Osteoblast (primary cell): ENCODE measurements around the gene TNS3. TPM values are rescaled to one million over a fixed set of nuclear protein-coding genes. Genes with fewer than 3 reads are reported as not detected.
A peak's percentile ranks its signal among the peaks of the same experiment; 100 is the strongest.

ENCODE experiments used
- DNase-seq: peaks from one replicate; pipeline ENCODE4 v3.0.0; 2011; ENCODE audit warnings: low spot score, mixed read lengths; ENCODE audit not compliant: insufficient read length; ENCODE audit errors: missing footprints
- H2AFZ ChIP-seq: 2 replicates; pipeline ENCODE4 v1.6.0; 2011; ENCODE audit warnings: mild to moderate bottlenecking, low read length
- H3K27ac ChIP-seq: 2 replicates; pipeline ENCODE4 v1.5.1; 2011; ENCODE audit warnings: mild to moderate bottlenecking, low read depth, low read length, moderate library complexity
- H3K27me3 ChIP-seq: 2 replicates; pipeline ENCODE4 v1.6.0; 2012; ENCODE audit warnings: mild to moderate bottlenecking, control low read depth, inconsistent platforms, low read length, moderate library complexity; ENCODE audit not compliant: insufficient read depth
- H3K36me3 ChIP-seq: 2 replicates; pipeline ENCODE4 v1.5.1; 2011; ENCODE audit warnings: mild to moderate bottlenecking, low read length, control low read depth, moderate library complexity; ENCODE audit not compliant: insufficient read depth
- H3K4me1 ChIP-seq: 2 replicates; pipeline ENCODE4 v1.5.1; 2011; ENCODE audit warnings: mild to moderate bottlenecking, low read length, control low read depth, moderate library complexity; ENCODE audit not compliant: insufficient read depth
- H3K4me2 ChIP-seq: 2 replicates; pipeline ENCODE4 v1.6.0; 2011; ENCODE audit warnings: mild to moderate bottlenecking, low read length; ENCODE audit not compliant: insufficient read depth
- H3K4me3 ChIP-seq: fragments of 200-600 bp; sonication (generic); 3 replicates; pipeline ENCODE4 v1.5.1; 2012; ENCODE audit warnings: mild to moderate bottlenecking, low read length, inconsistent platforms; ENCODE audit not compliant: insufficient read depth
- H3K79me2 ChIP-seq: 2 replicates; pipeline ENCODE4 v1.6.0; 2012; ENCODE audit warnings: mild to moderate bottlenecking, low read length, control low read depth, inconsistent platforms; ENCODE audit not compliant: insufficient read depth
- H3K9me3 ChIP-seq: 2 replicates; pipeline ENCODE4 v1.5.1; 2011; ENCODE audit warnings: low read depth, low read length, control low read depth
- H4K20me1 ChIP-seq: 2 replicates; pipeline ENCODE4 v1.6.0; 2012; ENCODE audit warnings: mild to moderate bottlenecking, low read length, control low read depth; ENCODE audit not compliant: insufficient read depth
- CTCF ChIP-seq: IDR thresholded peaks from 2 replicates; pipeline ENCODE4 v1.5.1; 2011; ENCODE audit warnings: mild to moderate bottlenecking, low read depth, low read length, moderate library complexity; ENCODE audit errors: extremely low read depth
- total RNA-seq: library from RNA; depleted of rRNA; stranded (reverse); fragments of >200 nt; gene quantifications from 2 replicates; pipeline ENCODE4 v1.2.3, GENCODE V29; 2012

Gene TNS3
- total RNA-seq, 1 donor, result 67.3 TPM

GRCh38 chr7:47520406-47520805 lies 61.5 kb downstream of the TNS3 start:
- Histone ChIP-seq H3K79me2 (peaks cover 33% of the 10 kb centered on the region), H3K4me1 (peaks cover 31% of the 10 kb centered on the region), H3K9me3 (no peaks in the 10 kb centered on the region), H3K27ac (peak overlapping the region; percentile 91), H3K36me3 (peaks cover 23% of the 10 kb centered on the region), H4K20me1 (peaks cover 10% of the 10 kb centered on the region), H3K27me3 (no peaks in the 10 kb centered on the region), H2AFZ (peak overlapping the region; percentile 48), H3K4me2 (peak overlapping the region; percentile 35), H3K4me3 (no peak overlapping the region)
- DNase-seq, result peak; percentile 92
- TF ChIP-seq CTCF, result no peak

- Histone ChIP-seq H3K9me3 (no peaks in the 10 kb centered on the region), H3K27ac (peak overlapping the region; percentile 91), H3K27me3 (no peaks in the 10 kb centered on the region), H3K36me3 (peaks cover 11% of the 10 kb centered on the region), H3K4me3 (no peak overlapping the region), H3K4me2 (no peak overlapping the region), H2AFZ (peak overlapping the region; percentile 9), H3K79me2 (peaks cover 47% of the 10 kb centered on the region), H4K20me1 (peaks cover 19% of the 10 kb centered on the region), H3K4me1 (peaks cover 42% of the 10 kb centered on the region)
- no peak for TF ChIP-seq CTCF
- peak; percentile 93 for DNase-seq
Measured at GRCh38 chr7:47518827-47519226, 63.1 kb downstream of the TNS3 start.

- H3K4me2 ChIP-seq, result no peak overlapping the region
- peak overlapping the region; percentile 91 for H3K27ac ChIP-seq
- DNase-seq, result no peak
- H3K9me3 ChIP-seq, result no peaks in the 10 kb centered on the region
- H4K20me1 ChIP-seq, result peaks cover 27% of the 10 kb centered on the region
- H2AFZ ChIP-seq, result no peak overlapping the region
- no peaks in the 10 kb centered on the region for H3K27me3 ChIP-seq
- H3K4me1 ChIP-seq, result peaks cover 50% of the 10 kb centered on the region
- no peak for TF ChIP-seq CTCF
- H3K4me3 ChIP-seq, result no peak overlapping the region
- H3K36me3 ChIP-seq, result peaks cover 5% of the 10 kb centered on the region
- peaks cover 47% of the 10 kb centered on the region for H3K79me2 ChIP-seq
Measured at GRCh38 chr7:47517821-47518480, 64.0 kb downstream of the TNS3 start.

GRCh38 chr7:47516985-47517600 lies 64.8 kb downstream of the TNS3 start:
- H3K4me2 ChIP-seq, result no peak overlapping the region
- H3K27ac ChIP-seq, result no peak overlapping the region
- H3K27me3 ChIP-seq, result no peaks in the 10 kb centered on the region
- no peak for TF ChIP-seq CTCF
- H3K4me3 ChIP-seq, result no peak overlapping the region
- H3K9me3 ChIP-seq, result no peaks in the 10 kb centered on the region
- peaks cover 48% of the 10 kb centered on the region for H3K79me2 ChIP-seq
- H3K4me1 ChIP-seq, result peaks cover 50% of the 10 kb centered on the region
- no peak overlapping the region for H2AFZ ChIP-seq
- no peak for DNase-seq
- H3K36me3 ChIP-seq, result peaks cover 9% of the 10 kb centered on the region
- peaks cover 27% of the 10 kb centered on the region for H4K20me1 ChIP-seq
